ENCODE results near the gene GREM1.

Gene GREM1

GRCh38 chr15:32690941-32691688, 26.7 kb upstream of the GREM1 start:
- H3K36me3 ChIP-seq (ENCODE audit: insufficient read depth, low read length): no peaks in the 10 kb centered on the region

GRCh38 chr15:32691689-32692038, 26.1 kb upstream of the GREM1 start:
- no peak for ATAC-seq (ENCODE audit: insufficient read depth, low read depth)

More at GRCh38 chr15:32690941-32691688, 26.7 kb upstream of the GREM1 start:
- no peak for DNase-seq
- Histone ChIP-seq H2AFZ (ENCODE audit: low read depth, low read length) (no peak overlapping the region), H3K4me1 (ENCODE audit: insufficient read depth, low read length) (no peaks in the 10 kb centered on the region), H4K20me1 (ENCODE audit: insufficient read depth, low read length) (no peaks in the 10 kb centered on the region), H3K4me3 (ENCODE audit: low read depth in 1 of 2, low read length in 2 of 2) (no peak overlapping the region), H3K79me2 (ENCODE audit: insufficient read depth, low read length) (no peaks in the 10 kb centered on the region), H3K27me3 (ENCODE audit: insufficient read depth, low read length, poor library complexity) (no peaks in the 10 kb centered on the region), H3K9me3 (ENCODE audit: insufficient read depth, low read length, severe bottlenecking) (no peaks in the 10 kb centered on the region), H3K27ac (ENCODE audit: low read length) (no peak overlapping the region), H3K4me2 (ENCODE audit: insufficient read depth, low read length) (no peak overlapping the region), H3K9ac (ENCODE audit: low read depth, low read length) (no peak overlapping the region)
- ATAC-seq (ENCODE audit: insufficient read depth, low read depth): no peak
- TF ChIP-seq CTCF (IDR thresholded peaks at IDR 0.05; ENCODE audit: borderline replicate concordance, extremely low read depth, low read length, poor library complexity, severe bottlenecking) (no peak), EZH2 (IDR thresholded peaks at IDR 0.05; ENCODE audit: borderline replicate concordance, low read depth, low read length, severe bottlenecking) (no peak)

GRCh38 chr15:32692286-32692685, 25.5 kb upstream of the GREM1 start:
- Histone ChIP-seq H4K20me1 (ENCODE audit: insufficient read depth, low read length) (no peaks in the 10 kb centered on the region), H3K9me3 (ENCODE audit: insufficient read depth, low read length, severe bottlenecking) (no peaks in the 10 kb centered on the region), H3K79me2 (ENCODE audit: insufficient read depth, low read length) (no peaks in the 10 kb centered on the region), H3K4me1 (ENCODE audit: insufficient read depth, low read length) (no peaks in the 10 kb centered on the region), H3K4me3 (ENCODE audit: low read depth in 1 of 2, low read length in 2 of 2) (no peak overlapping the region), H3K9ac (ENCODE audit: low read depth, low read length) (no peak overlapping the region), H3K27ac (ENCODE audit: low read length) (no peak overlapping the region), H3K4me2 (ENCODE audit: insufficient read depth, low read length) (no peak overlapping the region), H3K36me3 (ENCODE audit: insufficient read depth, low read length) (no peaks in the 10 kb centered on the region), H3K27me3 (ENCODE audit: insufficient read depth, low read length, poor library complexity) (no peaks in the 10 kb centered on the region), H2AFZ (ENCODE audit: low read depth, low read length) (no peak overlapping the region)
- DNase-seq: no peak
- TF ChIP-seq CTCF (IDR thresholded peaks at IDR 0.05; ENCODE audit: borderline replicate concordance, extremely low read depth, low read length, poor library complexity, severe bottlenecking) (no peak), EZH2 (IDR thresholded peaks at IDR 0.05; ENCODE audit: borderline replicate concordance, low read depth, low read length, severe bottlenecking) (no peak)
- ATAC-seq (ENCODE audit: insufficient read depth, low read depth): no peak

More at GRCh38 chr15:32691689-32692038, 26.1 kb upstream of the GREM1 start:
- Histone ChIP-seq H3K27me3 (ENCODE audit: insufficient read depth, low read length, poor library complexity) (no peaks in the 10 kb centered on the region), H4K20me1 (ENCODE audit: insufficient read depth, low read length) (no peaks in the 10 kb centered on the region), H3K4me3 (ENCODE audit: low read depth in 1 of 2, low read length in 2 of 2) (no peak overlapping the region), H3K27ac (ENCODE audit: low read length) (no peak overlapping the region), H2AFZ (ENCODE audit: low read depth, low read length) (no peak overlapping the region), H3K4me1 (ENCODE audit: insufficient read depth, low read length) (no peaks in the 10 kb centered on the region), H3K9me3 (ENCODE audit: insufficient read depth, low read length, severe bottlenecking) (no peaks in the 10 kb centered on the region), H3K79me2 (ENCODE audit: insufficient read depth, low read length) (no peaks in the 10 kb centered on the region), H3K36me3 (ENCODE audit: insufficient read depth, low read length) (no peaks in the 10 kb centered on the region), H3K4me2 (ENCODE audit: insufficient read depth, low read length) (no peak overlapping the region), H3K9ac (ENCODE audit: low read depth, low read length) (no peak overlapping the region)
- no peak for DNase-seq
- no peak for TF ChIP-seq CTCF (IDR thresholded peaks at IDR 0.05; ENCODE audit: borderline replicate concordance, extremely low read depth, low read length, poor library complexity, severe bottlenecking)
- TF ChIP-seq EZH2 (IDR thresholded peaks at IDR 0.05; ENCODE audit: borderline replicate concordance, low read depth, low read length, severe bottlenecking): no peak
